ENCODE measurements around the gene MYO15B.

The MYO15B gene

DNA sequence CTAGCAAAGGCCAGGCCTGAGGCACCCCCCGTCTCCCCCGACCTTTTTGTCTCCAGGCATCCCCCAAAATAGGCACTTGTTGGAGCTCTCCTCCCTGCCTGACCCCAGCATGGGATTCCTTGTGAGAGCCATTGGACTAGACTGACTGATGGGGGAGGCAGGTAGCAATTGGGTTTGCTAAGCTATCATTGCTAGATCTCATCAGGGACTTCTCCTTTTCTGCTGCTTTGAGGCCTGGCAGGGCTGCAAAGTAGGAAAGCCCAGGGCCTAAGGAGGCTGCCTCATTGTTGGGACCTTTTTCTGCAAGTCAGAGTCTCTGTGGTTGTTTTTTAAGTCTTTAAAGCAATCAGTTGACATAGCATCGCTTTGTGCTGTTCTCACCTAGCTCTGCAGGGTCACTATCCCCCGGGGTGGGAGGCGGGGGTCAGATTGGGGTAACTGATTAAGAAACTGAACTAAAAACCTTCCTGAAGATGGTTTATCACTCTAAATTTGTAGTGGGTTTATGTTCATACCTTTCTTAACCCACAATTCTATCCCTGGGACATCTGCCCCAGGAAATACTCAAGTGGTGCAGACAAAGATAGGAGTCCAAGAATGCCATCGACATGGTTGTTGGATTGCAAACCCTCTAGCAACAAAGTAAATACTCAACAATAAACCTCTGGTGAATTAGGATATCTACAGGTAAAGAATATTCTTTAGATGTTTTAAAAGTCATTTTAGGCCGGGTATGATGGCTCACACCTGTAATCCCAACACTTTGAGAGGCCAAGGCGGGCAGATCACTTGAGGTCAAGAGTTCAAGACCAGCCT is 34.1 kb upstream of the MYO15B start:
- Histone ChIP-seq H3K4me2 (ENCODE audit: low read depth, low read length, poor library complexity, severe bottlenecking) (no peak overlapping the region), H3K27me3 (ENCODE audit: insufficient read depth, low read length, poor library complexity, severe bottlenecking) (no peaks in the 10 kb centered on the region), H3K9me3 (ENCODE audit: insufficient read depth, low read depth, low read length) (no peaks in the 10 kb centered on the region), H3K36me3 (ENCODE audit: insufficient read depth, low read length) (no peaks in the 10 kb centered on the region), H3F3A (ENCODE audit: low read depth) (no peaks in the 10 kb centered on the region), H3K4me3 (ENCODE audit: low read length, poor library complexity, severe bottlenecking) (no peak overlapping the region), H3K4me1 (ENCODE audit: insufficient read depth, low read length, poor library complexity, severe bottlenecking) (no peaks in the 10 kb centered on the region), H3K79me2 (ENCODE audit: insufficient read depth, low read length) (no peaks in the 10 kb centered on the region), H3K9me2 (replicated peaks; ENCODE audit: low read depth, low read length) (no peaks in the 10 kb centered on the region), H2AFZ (ENCODE audit: low read length) (no peak overlapping the region), H4K20me1 (ENCODE audit: insufficient read depth, low read length, poor library complexity, severe bottlenecking) (no peaks in the 10 kb centered on the region), H3K9ac (ENCODE audit: low read depth, low read length, poor library complexity, severe bottlenecking) (no peak overlapping the region)
- no peak for TF ChIP-seq EZH2phosphoT487 (IDR thresholded peaks at IDR 0.05; ENCODE audit: borderline replicate concordance)
- TF ChIP-seq, protein P1, sequence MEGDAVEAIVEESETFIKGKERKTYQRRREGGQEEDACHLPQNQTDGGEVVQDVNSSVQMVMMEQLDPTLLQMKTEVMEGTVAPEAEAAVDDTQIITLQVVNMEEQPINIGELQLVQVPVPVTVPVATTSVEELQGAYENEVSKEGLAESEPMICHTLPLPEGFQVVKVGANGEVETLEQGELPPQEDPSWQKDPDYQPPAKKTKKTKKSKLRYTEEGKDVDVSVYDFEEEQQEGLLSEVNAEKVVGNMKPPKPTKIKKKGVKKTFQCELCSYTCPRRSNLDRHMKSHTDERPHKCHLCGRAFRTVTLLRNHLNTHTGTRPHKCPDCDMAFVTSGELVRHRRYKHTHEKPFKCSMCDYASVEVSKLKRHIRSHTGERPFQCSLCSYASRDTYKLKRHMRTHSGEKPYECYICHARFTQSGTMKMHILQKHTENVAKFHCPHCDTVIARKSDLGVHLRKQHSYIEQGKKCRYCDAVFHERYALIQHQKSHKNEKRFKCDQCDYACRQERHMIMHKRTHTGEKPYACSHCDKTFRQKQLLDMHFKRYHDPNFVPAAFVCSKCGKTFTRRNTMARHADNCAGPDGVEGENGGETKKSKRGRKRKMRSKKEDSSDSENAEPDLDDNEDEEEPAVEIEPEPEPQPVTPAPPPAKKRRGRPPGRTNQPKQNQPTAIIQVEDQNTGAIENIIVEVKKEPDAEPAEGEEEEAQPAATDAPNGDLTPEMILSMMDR (conservative IDR thresholded peaks at IDR 0.05; ENCODE audit: low read length): no peak

GRCh38 chr17:75555679-75556153 is 31.9 kb upstream of the MYO15B start:
- no peaks in the 10 kb centered on the region for H3K9me3 ChIP-seq (ENCODE audit: insufficient read depth, low read depth, low read length)
- H3K9ac ChIP-seq (ENCODE audit: low read depth, low read length, poor library complexity, severe bottlenecking): no peak overlapping the region
- H2AFZ ChIP-seq (ENCODE audit: low read length): no peak overlapping the region
- H3K36me3 ChIP-seq (ENCODE audit: insufficient read depth, low read length): no peaks in the 10 kb centered on the region
- H3K9me2 ChIP-seq (replicated peaks; ENCODE audit: low read depth, low read length): no peaks in the 10 kb centered on the region
- H3K79me2 ChIP-seq (ENCODE audit: insufficient read depth, low read length): no peaks in the 10 kb centered on the region
- no peak overlapping the region for H3K4me2 ChIP-seq (ENCODE audit: low read depth, low read length, poor library complexity, severe bottlenecking)
- no peaks in the 10 kb centered on the region for H3K4me1 ChIP-seq (ENCODE audit: insufficient read depth, low read length, poor library complexity, severe bottlenecking)
- no peaks in the 10 kb centered on the region for H4K20me1 ChIP-seq (ENCODE audit: insufficient read depth, low read length, poor library complexity, severe bottlenecking)
- no peaks in the 10 kb centered on the region for H3F3A ChIP-seq (ENCODE audit: low read depth)
- H3K27me3 ChIP-seq (ENCODE audit: insufficient read depth, low read length, poor library complexity, severe bottlenecking): no peaks in the 10 kb centered on the region
- H3K4me3 ChIP-seq (ENCODE audit: low read length, poor library complexity, severe bottlenecking): no peak overlapping the region
- TF ChIP-seq, protein P1 (conservative IDR thresholded peaks at IDR 0.05; ENCODE audit: low read length): no peak
- no peak for TF ChIP-seq EZH2phosphoT487 (IDR thresholded peaks at IDR 0.05; ENCODE audit: borderline replicate concordance)

DNA sequence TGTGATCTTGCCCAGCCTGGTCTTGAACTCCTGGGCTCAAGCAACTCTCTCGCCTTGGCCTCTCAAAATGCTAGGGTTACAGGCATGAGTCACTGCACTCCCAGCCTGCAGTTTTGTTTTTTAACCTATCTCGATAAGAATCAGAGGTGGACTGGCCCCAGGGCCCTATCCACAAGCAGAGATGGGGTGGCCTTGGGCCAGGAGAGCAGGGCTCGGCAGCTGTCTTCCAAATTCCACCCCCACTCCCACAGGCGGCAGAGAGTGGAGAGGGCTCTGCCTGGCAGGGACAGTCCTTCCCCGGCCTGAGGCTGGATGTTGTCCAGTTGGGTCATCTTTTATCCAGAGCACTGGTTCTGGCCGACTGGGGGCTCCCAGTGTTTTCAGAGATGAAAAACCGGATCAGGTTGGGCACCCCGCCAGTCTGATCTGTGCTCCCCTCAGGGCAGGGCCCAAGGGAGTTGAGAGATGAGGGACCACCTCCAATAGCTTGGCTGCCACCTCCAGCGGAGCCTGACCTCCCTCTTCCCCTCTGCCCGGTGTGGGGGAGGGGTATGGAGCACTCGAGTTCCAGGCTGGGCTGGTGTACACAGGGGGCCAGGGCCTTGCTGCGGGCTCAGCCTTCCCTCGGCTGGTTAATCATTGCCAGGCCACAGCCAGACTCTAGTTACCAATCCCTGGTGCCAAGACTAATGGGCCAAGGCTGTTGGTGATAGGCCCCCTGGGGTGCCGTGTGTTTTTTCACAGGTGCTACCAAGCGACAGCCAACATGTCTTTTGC is 30.3 kb upstream of the MYO15B start:
- no peaks in the 10 kb centered on the region for H3F3A ChIP-seq (ENCODE audit: low read depth)
- H3K4me1 ChIP-seq (ENCODE audit: insufficient read depth, low read length, poor library complexity, severe bottlenecking): no peaks in the 10 kb centered on the region
- H3K4me3 ChIP-seq (ENCODE audit: low read length, poor library complexity, severe bottlenecking): no peak overlapping the region
- H3K79me2 ChIP-seq (ENCODE audit: insufficient read depth, low read length): no peaks in the 10 kb centered on the region
- no peaks in the 10 kb centered on the region for H3K9me3 ChIP-seq (ENCODE audit: insufficient read depth, low read depth, low read length)
- no peaks in the 10 kb centered on the region for H4K20me1 ChIP-seq (ENCODE audit: insufficient read depth, low read length, poor library complexity, severe bottlenecking)
- H3K9ac ChIP-seq (ENCODE audit: low read depth, low read length, poor library complexity, severe bottlenecking): no peak overlapping the region
- no peaks in the 10 kb centered on the region for H3K9me2 ChIP-seq (replicated peaks; ENCODE audit: low read depth, low read length)
- H2AFZ ChIP-seq (ENCODE audit: low read length): no peak overlapping the region
- H3K4me2 ChIP-seq (ENCODE audit: low read depth, low read length, poor library complexity, severe bottlenecking): no peak overlapping the region
- H3K36me3 ChIP-seq (ENCODE audit: insufficient read depth, low read length): no peaks in the 10 kb centered on the region
- no peaks in the 10 kb centered on the region for H3K27me3 ChIP-seq (ENCODE audit: insufficient read depth, low read length, poor library complexity, severe bottlenecking)
- TF ChIP-seq EZH2phosphoT487 (IDR thresholded peaks at IDR 0.05; ENCODE audit: borderline replicate concordance): no peak
- TF ChIP-seq, protein P1 (conservative IDR thresholded peaks at IDR 0.05; ENCODE audit: low read length): no peak
